HepG2 (cell line): ENCODE data around the gene ADAM8. TPM values are rescaled to one million over a fixed set of nuclear protein-coding genes. Genes with fewer than 3 reads are reported as not detected.

Source experiments
- EED ChIP-seq: sonication (generic); formaldehyde crosslinking; IDR thresholded peaks from 2 replicates; pipeline ENCODE4 v1.5.0; 2020; ENCODE audit warnings: mild to moderate bottlenecking, missing genetic modification reagents
- ETV5 ChIP-seq: IDR thresholded peaks from 2 replicates; pipeline ENCODE4 v1.6.1; 2018; ENCODE audit warnings: missing biosample characterization, missing genetic modification reagents, inconsistent platforms, borderline replicate concordance
- FOXJ3 ChIP-seq: sonication (generic); formaldehyde crosslinking; IDR thresholded peaks from 2 replicates; pipeline ENCODE4 v1.4.0; 2020; ENCODE audit warnings: missing genetic modification reagents, mild to moderate bottlenecking, borderline replicate concordance
- FOXO1 ChIP-seq: sonication (generic); formaldehyde crosslinking; IDR thresholded peaks from 2 replicates; pipeline ENCODE4 v1.4.0; 2020; ENCODE audit warnings: missing genetic modification reagents
- GABPB1 ChIP-seq: IDR thresholded peaks from 2 replicates; pipeline ENCODE4 v1.6.1; 2016; ENCODE audit warnings: mild to moderate bottlenecking, missing genetic modification reagents, moderate library complexity, missing compliant biosample characterization
- HOXA3 ChIP-seq: sonication (generic); formaldehyde crosslinking; IDR thresholded peaks from 2 replicates; pipeline ENCODE4 v1.5.0; 2020; ENCODE audit warnings: missing genetic modification reagents
- JUNB ChIP-seq: sonication (generic); formaldehyde crosslinking; IDR thresholded peaks from 2 replicates; pipeline ENCODE4 v1.8.0; 2022; ENCODE audit warnings: missing genetic modification reagents, mild to moderate bottlenecking, borderline replicate concordance
- MXD3 ChIP-seq: IDR thresholded peaks from 2 replicates; pipeline ENCODE4 v1.6.1; 2016; ENCODE audit warnings: mild to moderate bottlenecking, missing biosample characterization, missing genetic modification reagents
- MZF1 ChIP-seq: sonication (generic); formaldehyde crosslinking; IDR thresholded peaks from 2 replicates; pipeline ENCODE4 v1.8.1; 2023; ENCODE audit warnings: mild to moderate bottlenecking, missing genetic modification reagents, borderline replicate concordance
- NR2F6 ChIP-seq, 2 experiments: IDR thresholded peaks; 2 replicates each; pipeline ENCODE4 v1.6.1; 2016; ENCODE audit warnings: antibody characterized with exemption in 1 of 2, mild to moderate bottlenecking in 1 of 2
- PAWR ChIP-seq: sonication (generic); formaldehyde crosslinking; IDR thresholded peaks from 2 replicates; pipeline ENCODE4 v1.4.0; 2020; ENCODE audit warnings: missing genetic modification reagents, mild to moderate bottlenecking, borderline replicate concordance
- SNAPC2 ChIP-seq: sonication (generic); formaldehyde crosslinking; IDR thresholded peaks from 2 replicates; pipeline ENCODE4 v1.8.1; 2022; ENCODE audit warnings: mild to moderate bottlenecking, missing genetic modification reagents
- TEAD3 ChIP-seq: optimal IDR thresholded peaks from 2 replicates; pipeline ENCODE3; 2016; ENCODE audit warnings: borderline replicate concordance
- TFDP1 ChIP-seq: IDR thresholded peaks from 2 replicates; pipeline ENCODE4 v1.6.1; 2016; ENCODE audit warnings: missing compliant biosample characterization, missing genetic modification reagents, borderline replicate concordance
- ZNF33B ChIP-seq: sonication (generic); formaldehyde crosslinking; IDR thresholded peaks from 2 replicates; pipeline ENCODE4 v1.5.1; 2020; ENCODE audit warnings: mild to moderate bottlenecking, missing genetic modification reagents
- ZNF569 ChIP-seq: sonication (generic); formaldehyde crosslinking; IDR thresholded peaks from 2 replicates; pipeline ENCODE4 v1.5.0; 2020; ENCODE audit warnings: mild to moderate bottlenecking, missing genetic modification reagents, moderate library complexity, borderline replicate concordance
- ZNF572 ChIP-seq: sonication (generic); formaldehyde crosslinking; IDR thresholded peaks from 2 replicates; pipeline ENCODE4 v1.5.1; 2020; ENCODE audit warnings: mild to moderate bottlenecking, missing genetic modification reagents
- polyA plus RNA-seq, 8 experiments: library from polyadenylated mRNA; depleted of rRNA in 3 of 8; stranded (reverse) in 7 of 8; unstranded in 1 of 8; fragments of >200 nt; fragmentation: Illumina TruSeq in 4 of 8; extraction: Trizol in 4 of 8; gene quantifications; 2 replicates each; pipeline versions ENCODE4 v1.2.1 to v1.2.3, GENCODE V29; 2011 to 2016; ENCODE audit warnings: low read depth in 4 of 8, missing spikeins in 1 of 8, mixed read lengths in 1 of 8; ENCODE audit not compliant: insufficient read depth in 1 of 8
- total RNA-seq, 5 experiments: library from RNA; depleted of rRNA; stranded (reverse); fragments of >200 nt; fragmentation: Illumina TruSeq; extraction: Trizol; gene quantifications; 2 replicates each; pipeline ENCODE4 v1.2.3, GENCODE V29; 2016; ENCODE audit warnings: low read depth in 1 of 5
- TF ChIP-seq, protein P1 (sequence below): IDR thresholded peaks from 2 replicates; pipeline ENCODE4 v1.4.0; 2020; ENCODE audit warnings: mild to moderate bottlenecking, missing genetic modification reagents
- TF ChIP-seq, protein P2 (sequence below): sonication (generic); formaldehyde crosslinking; IDR thresholded peaks from 2 replicates; pipeline ENCODE4 v1.4.0; 2020; ENCODE audit warnings: mild to moderate bottlenecking, low read depth, missing genetic modification reagents
- TF ChIP-seq, protein P3 (sequence below): sonication (generic); formaldehyde crosslinking; IDR thresholded peaks from 2 replicates; pipeline ENCODE4 v1.8.1; 2022; ENCODE audit warnings: low read depth, mild to moderate bottlenecking, missing genetic modification reagents

Gene ADAM8
- total and polyA plus RNA-seq, 2 of the 13 experiments (the other 11 are each of a cell fraction or from before 2014, with no cell fraction given) = 0.24 to 0.93 TPM

- TF ChIP-seq PAWR (CRISPR knock-in tag) (no peak), GABPB1 (CRISPR knock-in tag) (no peak), ETV5 (CRISPR knock-in tag) (peak; percentile 8; the same call in 1 of the 2 replicates), JUNB (CRISPR knock-in tag) (no peak), MZF1 (CRISPR knock-in tag) (no peak), MXD3 (no peak), FOXJ3 (CRISPR knock-in tag) (no peak), SNAPC2 (CRISPR knock-in tag) (no peak), ZNF33B (CRISPR knock-in tag) (no peak), NR2F6 (IDR thresholded peaks at IDR 0.05) (peak; percentile 74), NR2F6 (CRISPR knock-in tag; IDR thresholded peaks at IDR 0.05) (peak; percentile 74), TEAD3 (no peak), EED (CRISPR knock-in tag) (0 out of 2 replicates have a peak, but pooled peaks have one; percentile 35), ZNF572 (no peak), HOXA3 (CRISPR knock-in tag) (peak; percentile 9; the same call in 1 of the 2 replicates), FOXO1 (CRISPR knock-in tag) (no peak), TFDP1 (CRISPR knock-in tag) (peak; percentile 56; the same call in 1 of the 2 replicates), ZNF569 (no peak)
- TF ChIP-seq, protein P1, sequence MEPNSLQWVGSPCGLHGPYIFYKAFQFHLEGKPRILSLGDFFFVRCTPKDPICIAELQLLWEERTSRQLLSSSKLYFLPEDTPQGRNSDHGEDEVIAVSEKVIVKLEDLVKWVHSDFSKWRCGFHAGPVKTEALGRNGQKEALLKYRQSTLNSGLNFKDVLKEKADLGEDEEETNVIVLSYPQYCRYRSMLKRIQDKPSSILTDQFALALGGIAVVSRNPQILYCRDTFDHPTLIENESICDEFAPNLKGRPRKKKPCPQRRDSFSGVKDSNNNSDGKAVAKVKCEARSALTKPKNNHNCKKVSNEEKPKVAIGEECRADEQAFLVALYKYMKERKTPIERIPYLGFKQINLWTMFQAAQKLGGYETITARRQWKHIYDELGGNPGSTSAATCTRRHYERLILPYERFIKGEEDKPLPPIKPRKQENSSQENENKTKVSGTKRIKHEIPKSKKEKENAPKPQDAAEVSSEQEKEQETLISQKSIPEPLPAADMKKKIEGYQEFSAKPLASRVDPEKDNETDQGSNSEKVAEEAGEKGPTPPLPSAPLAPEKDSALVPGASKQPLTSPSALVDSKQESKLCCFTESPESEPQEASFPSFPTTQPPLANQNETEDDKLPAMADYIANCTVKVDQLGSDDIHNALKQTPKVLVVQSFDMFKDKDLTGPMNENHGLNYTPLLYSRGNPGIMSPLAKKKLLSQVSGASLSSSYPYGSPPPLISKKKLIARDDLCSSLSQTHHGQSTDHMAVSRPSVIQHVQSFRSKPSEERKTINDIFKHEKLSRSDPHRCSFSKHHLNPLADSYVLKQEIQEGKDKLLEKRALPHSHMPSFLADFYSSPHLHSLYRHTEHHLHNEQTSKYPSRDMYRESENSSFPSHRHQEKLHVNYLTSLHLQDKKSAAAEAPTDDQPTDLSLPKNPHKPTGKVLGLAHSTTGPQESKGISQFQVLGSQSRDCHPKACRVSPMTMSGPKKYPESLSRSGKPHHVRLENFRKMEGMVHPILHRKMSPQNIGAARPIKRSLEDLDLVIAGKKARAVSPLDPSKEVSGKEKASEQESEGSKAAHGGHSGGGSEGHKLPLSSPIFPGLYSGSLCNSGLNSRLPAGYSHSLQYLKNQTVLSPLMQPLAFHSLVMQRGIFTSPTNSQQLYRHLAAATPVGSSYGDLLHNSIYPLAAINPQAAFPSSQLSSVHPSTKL (CRISPR knock-in tag) = peak; percentile 32; the same call in 1 of the 2 replicates
- TF ChIP-seq, protein P2, sequence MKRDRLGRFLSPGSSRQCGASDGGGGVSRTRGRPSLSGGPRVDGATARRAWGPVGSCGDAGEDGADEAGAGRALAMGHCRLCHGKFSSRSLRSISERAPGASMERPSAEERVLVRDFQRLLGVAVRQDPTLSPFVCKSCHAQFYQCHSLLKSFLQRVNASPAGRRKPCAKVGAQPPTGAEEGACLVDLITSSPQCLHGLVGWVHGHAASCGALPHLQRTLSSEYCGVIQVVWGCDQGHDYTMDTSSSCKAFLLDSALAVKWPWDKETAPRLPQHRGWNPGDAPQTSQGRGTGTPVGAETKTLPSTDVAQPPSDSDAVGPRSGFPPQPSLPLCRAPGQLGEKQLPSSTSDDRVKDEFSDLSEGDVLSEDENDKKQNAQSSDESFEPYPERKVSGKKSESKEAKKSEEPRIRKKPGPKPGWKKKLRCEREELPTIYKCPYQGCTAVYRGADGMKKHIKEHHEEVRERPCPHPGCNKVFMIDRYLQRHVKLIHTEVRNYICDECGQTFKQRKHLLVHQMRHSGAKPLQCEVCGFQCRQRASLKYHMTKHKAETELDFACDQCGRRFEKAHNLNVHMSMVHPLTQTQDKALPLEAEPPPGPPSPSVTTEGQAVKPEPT (CRISPR knock-in tag) = no peak
- TF ChIP-seq, protein P3, sequence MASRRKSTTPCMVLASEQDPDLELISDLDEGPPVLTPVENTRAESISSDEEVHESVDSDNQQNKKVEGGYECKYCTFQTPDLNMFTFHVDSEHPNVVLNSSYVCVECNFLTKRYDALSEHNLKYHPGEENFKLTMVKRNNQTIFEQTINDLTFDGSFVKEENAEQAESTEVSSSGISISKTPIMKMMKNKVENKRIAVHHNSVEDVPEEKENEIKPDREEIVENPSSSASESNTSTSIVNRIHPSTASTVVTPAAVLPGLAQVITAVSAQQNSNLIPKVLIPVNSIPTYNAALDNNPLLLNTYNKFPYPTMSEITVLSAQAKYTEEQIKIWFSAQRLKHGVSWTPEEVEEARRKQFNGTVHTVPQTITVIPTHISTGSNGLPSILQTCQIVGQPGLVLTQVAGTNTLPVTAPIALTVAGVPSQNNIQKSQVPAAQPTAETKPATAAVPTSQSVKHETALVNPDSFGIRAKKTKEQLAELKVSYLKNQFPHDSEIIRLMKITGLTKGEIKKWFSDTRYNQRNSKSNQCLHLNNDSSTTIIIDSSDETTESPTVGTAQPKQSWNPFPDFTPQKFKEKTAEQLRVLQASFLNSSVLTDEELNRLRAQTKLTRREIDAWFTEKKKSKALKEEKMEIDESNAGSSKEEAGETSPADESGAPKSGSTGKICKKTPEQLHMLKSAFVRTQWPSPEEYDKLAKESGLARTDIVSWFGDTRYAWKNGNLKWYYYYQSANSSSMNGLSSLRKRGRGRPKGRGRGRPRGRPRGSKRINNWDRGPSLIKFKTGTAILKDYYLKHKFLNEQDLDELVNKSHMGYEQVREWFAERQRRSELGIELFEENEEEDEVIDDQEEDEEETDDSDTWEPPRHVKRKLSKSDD (CRISPR knock-in tag) = no peak
These were observed 1.4 kb upstream of the ADAM8 start (continued) for GRCh38 chr10:133277993-133278576.
